ENCODE measurements around the gene UNC5B. TPM values are rescaled to one million over a fixed set of nuclear protein-coding genes. Genes with fewer than 3 reads are reported as not detected.

The UNC5B gene
- total RNA-seq, 4 donors from 2014 or later: 3.9 to 7.1 (median 5.7) TPM

- H3K4me3 ChIP-seq (replicated peaks in 1 of 3): no peak overlapping the region
- no peaks in the 10 kb centered on the region for H3K36me3 ChIP-seq
- H3K4me1 ChIP-seq: peaks cover 16 to 42% of the 10 kb centered on the region in 2 donors
- peak; percentile 57 to 64 for DNase-seq
- WGBS, 2 donors: 30 to 34% methylated on average over 3 of the region's 3 CpGs
- no peaks in the 10 kb centered on the region for H3K27me3 ChIP-seq
- H3K27ac ChIP-seq: peak overlapping the region in 2 of 3 donors; percentile 41 to 57
- TF ChIP-seq CTCF (IDR thresholded peaks at IDR 0.05): no peak
- no peak for TF ChIP-seq POLR2A (IDR thresholded peaks at IDR 0.05)
- intact Hi-C loops (cut with DNase I): loop anchor here (5.0 kb wide), 3 partner anchors 256 to 496 kb away; no protein-coding TSS in a partner anchor
- no peaks in the 10 kb centered on the region for H3K9me3 ChIP-seq
These were observed 103.9 kb downstream of the UNC5B start for GRCh38 chr10:71316056-71316785.

- no peaks in the 10 kb centered on the region for H3K9me3 ChIP-seq
- DNase-seq: no peak
- H3K27me3 ChIP-seq: no peaks in the 10 kb centered on the region
- no peak overlapping the region for H3K4me3 ChIP-seq (replicated peaks in 1 of 3)
- TF ChIP-seq POLR2A (IDR thresholded peaks at IDR 0.05) (no peak), CTCF (IDR thresholded peaks at IDR 0.05) (no peak)
- peaks cover 16 to 42% of the 10 kb centered on the region in 2 donors for H3K4me1 ChIP-seq
- intact Hi-C loops (cut with DNase I): loop anchor here (5.0 kb wide), 3 partner anchors 256 to 496 kb away; no protein-coding TSS in a partner anchor
- H3K27ac ChIP-seq: peak overlapping the region in 2 of 3 donors; percentile 41 to 57
- 46 to 55% methylated on average over 5 to 6 of the region's 6 CpGs for WGBS, 2 donors
- H3K36me3 ChIP-seq: no peaks in the 10 kb centered on the region
These were observed 104.4 kb downstream of the UNC5B start for GRCh38 chr10:71316786-71317160.

GRCh38 chr10:71317739-71318138 lies 105.4 kb downstream of the UNC5B start:
- H3K9me3 ChIP-seq: no peaks in the 10 kb centered on the region
- peaks cover 16 to 40% of the 10 kb centered on the region in 2 donors for H3K4me1 ChIP-seq
- H3K4me3 ChIP-seq (replicated peaks in 1 of 3): no peak overlapping the region
- H3K27ac ChIP-seq: no peak overlapping the region
- DNase-seq: no peak
- TF ChIP-seq CTCF (IDR thresholded peaks at IDR 0.05): no peak
- no peak for TF ChIP-seq POLR2A (IDR thresholded peaks at IDR 0.05)
- no peaks in the 10 kb centered on the region for H3K27me3 ChIP-seq
- intact Hi-C loops (cut with DNase I): loop anchor here (5.0 kb wide), 3 partner anchors 255 to 495 kb away; no protein-coding TSS in a partner anchor
- H3K36me3 ChIP-seq: no peaks in the 10 kb centered on the region
- 78 to 91% methylated on average over 6 of the region's 6 CpGs for WGBS, 2 donors

GRCh38 chr10:71319042-71319799 lies 106.9 kb downstream of the UNC5B start, which contains the start of gene SLC29A3:
Gene SLC29A3 (plus strand): TSS chr10:71319259. CDS start chr10:71319310, 51 bp downstream.
- no peaks in the 10 kb centered on the region for H3K9me3 ChIP-seq
- 1% methylated on average over 30 to 53 of the region's 62 CpGs for WGBS, 2 donors
- peaks cover 0 to 3% of the 10 kb centered on the region in 2 donors for H3K36me3 ChIP-seq
- peak within 1 kb of the TSS; percentile 77 to 80 (median 78) for H3K27ac ChIP-seq
- H3K4me3 ChIP-seq (replicated peaks in 1 of 3): peak within 1 kb of the TSS; percentile 67 to 70 (median 69)
- peaks cover 14 to 32% of the 10 kb centered on the region in 2 donors for H3K4me1 ChIP-seq
- intact Hi-C loops (cut with DNase I): loop anchor here (5.0 kb wide), 3 partner anchors 253 to 493 kb away; no protein-coding TSS in a partner anchor
- no peaks in the 10 kb centered on the region for H3K27me3 ChIP-seq
- peak; percentile 85 for DNase-seq
- TF ChIP-seq POLR2A (IDR thresholded peaks at IDR 0.05) (peak in 1 of 2 donors; percentile 76), CTCF (IDR thresholded peaks at IDR 0.05) (peak; percentile 20 to 79 (median 68))

Data from thyroid gland (tissue), 4 donors.